Measurements from ENCODE around the gene SCAMP1.

DNA sequence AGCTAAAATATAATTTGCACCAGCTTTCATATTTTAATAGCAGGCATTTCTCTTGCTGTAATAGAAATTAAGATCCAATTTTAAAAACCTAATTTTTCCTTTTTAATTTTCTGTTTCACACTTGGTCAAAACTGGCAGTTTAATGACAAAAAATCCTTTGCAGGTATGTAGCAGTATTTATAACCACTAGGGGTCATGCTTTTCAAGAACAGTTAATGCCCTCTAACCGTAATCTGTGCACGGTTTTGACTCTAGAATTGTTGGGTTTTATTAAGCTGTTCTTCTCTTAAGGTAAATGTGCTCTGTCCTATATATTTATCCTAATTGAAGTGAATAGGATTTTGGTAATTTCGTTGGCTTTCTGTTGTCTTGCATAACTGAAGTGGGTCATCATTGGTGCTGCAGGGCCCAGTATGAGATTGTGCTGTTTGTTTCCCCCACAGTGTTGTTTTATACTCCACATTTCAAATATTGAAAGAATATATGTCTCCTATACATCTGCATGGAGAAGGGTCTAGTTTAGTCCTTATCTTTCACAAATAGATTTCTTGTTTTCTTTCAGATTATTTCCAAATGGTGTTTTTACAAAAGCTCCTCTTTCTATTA lies 107.4 kb downstream of the SCAMP1 start:
- TF ChIP-seq, protein P1, sequence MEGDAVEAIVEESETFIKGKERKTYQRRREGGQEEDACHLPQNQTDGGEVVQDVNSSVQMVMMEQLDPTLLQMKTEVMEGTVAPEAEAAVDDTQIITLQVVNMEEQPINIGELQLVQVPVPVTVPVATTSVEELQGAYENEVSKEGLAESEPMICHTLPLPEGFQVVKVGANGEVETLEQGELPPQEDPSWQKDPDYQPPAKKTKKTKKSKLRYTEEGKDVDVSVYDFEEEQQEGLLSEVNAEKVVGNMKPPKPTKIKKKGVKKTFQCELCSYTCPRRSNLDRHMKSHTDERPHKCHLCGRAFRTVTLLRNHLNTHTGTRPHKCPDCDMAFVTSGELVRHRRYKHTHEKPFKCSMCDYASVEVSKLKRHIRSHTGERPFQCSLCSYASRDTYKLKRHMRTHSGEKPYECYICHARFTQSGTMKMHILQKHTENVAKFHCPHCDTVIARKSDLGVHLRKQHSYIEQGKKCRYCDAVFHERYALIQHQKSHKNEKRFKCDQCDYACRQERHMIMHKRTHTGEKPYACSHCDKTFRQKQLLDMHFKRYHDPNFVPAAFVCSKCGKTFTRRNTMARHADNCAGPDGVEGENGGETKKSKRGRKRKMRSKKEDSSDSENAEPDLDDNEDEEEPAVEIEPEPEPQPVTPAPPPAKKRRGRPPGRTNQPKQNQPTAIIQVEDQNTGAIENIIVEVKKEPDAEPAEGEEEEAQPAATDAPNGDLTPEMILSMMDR (IDR thresholded peaks at IDR 0.05; ENCODE audit: insufficient read depth, low read length), result peak; percentile 10
- TF ChIP-seq GABPA (IDR thresholded peaks at IDR 0.05; ENCODE audit: low read depth), result no peak
- TF ChIP-seq, protein P2, sequence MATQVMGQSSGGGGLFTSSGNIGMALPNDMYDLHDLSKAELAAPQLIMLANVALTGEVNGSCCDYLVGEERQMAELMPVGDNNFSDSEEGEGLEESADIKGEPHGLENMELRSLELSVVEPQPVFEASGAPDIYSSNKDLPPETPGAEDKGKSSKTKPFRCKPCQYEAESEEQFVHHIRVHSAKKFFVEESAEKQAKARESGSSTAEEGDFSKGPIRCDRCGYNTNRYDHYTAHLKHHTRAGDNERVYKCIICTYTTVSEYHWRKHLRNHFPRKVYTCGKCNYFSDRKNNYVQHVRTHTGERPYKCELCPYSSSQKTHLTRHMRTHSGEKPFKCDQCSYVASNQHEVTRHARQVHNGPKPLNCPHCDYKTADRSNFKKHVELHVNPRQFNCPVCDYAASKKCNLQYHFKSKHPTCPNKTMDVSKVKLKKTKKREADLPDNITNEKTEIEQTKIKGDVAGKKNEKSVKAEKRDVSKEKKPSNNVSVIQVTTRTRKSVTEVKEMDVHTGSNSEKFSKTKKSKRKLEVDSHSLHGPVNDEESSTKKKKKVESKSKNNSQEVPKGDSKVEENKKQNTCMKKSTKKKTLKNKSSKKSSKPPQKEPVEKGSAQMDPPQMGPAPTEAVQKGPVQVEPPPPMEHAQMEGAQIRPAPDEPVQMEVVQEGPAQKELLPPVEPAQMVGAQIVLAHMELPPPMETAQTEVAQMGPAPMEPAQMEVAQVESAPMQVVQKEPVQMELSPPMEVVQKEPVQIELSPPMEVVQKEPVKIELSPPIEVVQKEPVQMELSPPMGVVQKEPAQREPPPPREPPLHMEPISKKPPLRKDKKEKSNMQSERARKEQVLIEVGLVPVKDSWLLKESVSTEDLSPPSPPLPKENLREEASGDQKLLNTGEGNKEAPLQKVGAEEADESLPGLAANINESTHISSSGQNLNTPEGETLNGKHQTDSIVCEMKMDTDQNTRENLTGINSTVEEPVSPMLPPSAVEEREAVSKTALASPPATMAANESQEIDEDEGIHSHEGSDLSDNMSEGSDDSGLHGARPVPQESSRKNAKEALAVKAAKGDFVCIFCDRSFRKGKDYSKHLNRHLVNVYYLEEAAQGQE (IDR thresholded peaks at IDR 0.05; ENCODE audit: insufficient replicate concordance, low read depth), result no peak
